HepG2 (cell line): ENCODE results near the gene SPIRE1. TPM values are rescaled to one million over a fixed set of nuclear protein-coding genes. Genes with fewer than 3 reads are reported as not detected.

Experiments used
- ATAC-seq: fragments of 200-7000 bp; cut with Tn5 transposase; 3 replicates; pipeline ENCODE4 v1.9.1; 2020; ENCODE audit warnings: mild to moderate bottlenecking, moderate library complexity
- BruUV-seq: library from RNA; stranded (reverse); fragments of 400-500 nt; replicated peaks from 2 replicates; lab custom pipeline; 2021; lab: Mats Ljungman, UMichigan
- CTCF ChIA-PET: fragments of 300-600 bp; formaldehyde crosslinking; extraction: SDS; loops from one replicate; lab custom pipeline; 2021; ENCODE audit warnings: low total read pairs, inconsistent platforms, low intra/inter-chr PET ratio; lab: Yijun Ruan, JAX
- POLR2A ChIA-PET: fragments of 350-600 bp; sonication (Branson Sonifier 250); formaldehyde crosslinking; loops from one replicate; lab custom pipeline; 2020; ENCODE audit warnings: antibody characterized with exemption, inconsistent platforms; lab: Yijun Ruan, JAX
- DNase-seq: peaks from one replicate; pipeline ENCODE4 v3.0.0-alpha.2; 2015; ENCODE audit warnings: low spot score
- FAIRE-seq: peaks from 3 replicates; lab custom pipeline; 2011; peaks lifted over from hg19 to GRCh38; lab: Jason Lieb, UNC
- H2AFZ ChIP-seq: one replicate; pipeline ENCODE4 v1.6.1; 2011; ENCODE audit warnings: low read length, inconsistent platforms
- H3K27ac ChIP-seq: fragments of 300-600 bp; 3 replicates; pipeline ENCODE4 v1.8.0; 2011; ENCODE audit warnings: mixed run types, mild to moderate bottlenecking, mixed read lengths, low read length, inconsistent platforms; ENCODE audit not compliant: insufficient read depth; ENCODE audit errors: extremely low read length
- H3K27me3 ChIP-seq, 2 experiments: fragments of 200-600 bp in 1 of 2; 2 replicates in 1 of 2; 3 replicates in 1 of 2; pipeline versions ENCODE4 v1.6.0 to v1.8.0; 2011; ENCODE audit warnings: low read length in 2 of 2, mild to moderate bottlenecking in 2 of 2, moderate library complexity in 2 of 2, inconsistent platforms in 1 of 2; ENCODE audit not compliant: insufficient read depth in 2 of 2, control insufficient read depth in 1 of 2
- H3K36me3 ChIP-seq, 2 experiments: fragments of 200-600 bp in 1 of 2; replicated peaks in 1 of 2; 2 replicates in 1 of 2; 3 replicates in 1 of 2; pipeline versions ENCODE4 v1.5.1 to v1.8.0; 2011; ENCODE audit warnings: low read length in 2 of 2, inconsistent platforms in 1 of 2; ENCODE audit not compliant: insufficient read depth in 2 of 2, control insufficient read depth in 1 of 2
- H3K4me1 ChIP-seq: 2 replicates; pipeline ENCODE4 v1.5.1; 2012; ENCODE audit warnings: low read length, inconsistent platforms; ENCODE audit not compliant: insufficient read depth
- H3K4me2 ChIP-seq: 2 replicates; pipeline ENCODE4 v1.6.0; 2011; ENCODE audit warnings: low read depth, low read length, inconsistent platforms
- H3K4me3 ChIP-seq, 3 experiments: fragments of 200-600 bp in 1 of 3; sonication (generic), shearing (Covaris generic) in 1 of 3; replicated peaks in 1 of 3; 2 replicates each; pipeline ENCODE4 v1.5.1; 2011 to 2016; ENCODE audit warnings: low read length in 3 of 3, inconsistent platforms in 2 of 3, low read depth in 2 of 3, mild to moderate bottlenecking in 2 of 3, control low read depth in 1 of 3, mixed read lengths in 1 of 3; ENCODE audit not compliant: insufficient read depth in 1 of 3
- H3K79me2 ChIP-seq: one replicate; pipeline ENCODE4 v1.6.1; 2011; ENCODE audit warnings: low read length, inconsistent platforms; ENCODE audit not compliant: insufficient read depth
- H3K9ac ChIP-seq: 2 replicates; pipeline ENCODE4 v1.6.0; 2011; ENCODE audit warnings: mild to moderate bottlenecking, low read depth, low read length, inconsistent platforms; ENCODE audit not compliant: insufficient read depth
- H3K9me3 ChIP-seq: 2 replicates; pipeline ENCODE4 v1.5.1; 2012; ENCODE audit warnings: mild to moderate bottlenecking, low read length
- H4K20me1 ChIP-seq: 2 replicates; pipeline ENCODE4 v1.6.0; 2011; ENCODE audit warnings: inconsistent platforms, mild to moderate bottlenecking, low read length, moderate library complexity; ENCODE audit not compliant: insufficient read depth
- ARID4A ChIP-seq: sonication (generic); formaldehyde crosslinking; IDR thresholded peaks from 2 replicates; pipeline ENCODE4 v1.5.0; 2020; ENCODE audit warnings: mild to moderate bottlenecking, missing genetic modification reagents, borderline replicate concordance
- DPF2 ChIP-seq: sonication (generic); formaldehyde crosslinking; IDR thresholded peaks from 2 replicates; pipeline ENCODE4 v1.4.0; 2020; ENCODE audit warnings: mild to moderate bottlenecking, low read depth, missing genetic modification reagents, borderline replicate concordance
- E2F5 ChIP-seq: sonication (generic); formaldehyde crosslinking; conservative IDR thresholded peaks from 2 replicates; pipeline ENCODE4 v1.4.0; 2020; ENCODE audit warnings: missing genetic modification reagents
- HMG20A ChIP-seq: IDR thresholded peaks from 2 replicates; pipeline ENCODE4 v1.6.1; 2016; ENCODE audit warnings: borderline replicate concordance
- IRX3 ChIP-seq: sonication (generic); formaldehyde crosslinking; IDR thresholded peaks from 2 replicates; pipeline ENCODE4 v1.8.1; 2023; ENCODE audit warnings: mild to moderate bottlenecking, low read depth, missing genetic modification reagents, borderline replicate concordance
- NFYC ChIP-seq: IDR thresholded peaks from 2 replicates; pipeline ENCODE4 v1.6.1; 2016; ENCODE audit warnings: missing genetic modification reagents, missing compliant biosample characterization
- PITX1 ChIP-seq: sonication (generic); formaldehyde crosslinking; IDR thresholded peaks from 2 replicates; pipeline ENCODE4 v1.5.1; 2020; ENCODE audit warnings: mild to moderate bottlenecking, missing genetic modification reagents
- SAP130 ChIP-seq: IDR thresholded peaks from 2 replicates; pipeline ENCODE4 v1.6.1; 2016; ENCODE audit warnings: low read depth
- THAP8 ChIP-seq: sonication (generic); formaldehyde crosslinking; IDR thresholded peaks from 2 replicates; pipeline ENCODE4 v1.5.1; 2020; ENCODE audit warnings: missing genetic modification reagents, mild to moderate bottlenecking, borderline replicate concordance
- TRIM24 ChIP-seq: sonication (generic); formaldehyde crosslinking; IDR thresholded peaks from 2 replicates; pipeline ENCODE4 v1.8.0; 2022; ENCODE audit warnings: mild to moderate bottlenecking, missing genetic modification reagents
- ZNF549 ChIP-seq: sonication (generic); formaldehyde crosslinking; IDR thresholded peaks from 2 replicates; pipeline ENCODE4 v1.5.0; 2020; ENCODE audit warnings: missing genetic modification reagents
- ZNF614 ChIP-seq: IDR thresholded peaks from 2 replicates; pipeline ENCODE4 v1.6.1; 2018; ENCODE audit warnings: missing biosample characterization, missing genetic modification reagents, inconsistent platforms, borderline replicate concordance
- ZNF615 ChIP-seq: sonication (generic); formaldehyde crosslinking; IDR thresholded peaks from 2 replicates; pipeline ENCODE4 v1.5.0; 2020; ENCODE audit warnings: mild to moderate bottlenecking, missing genetic modification reagents, borderline replicate concordance
- in situ Hi-C: cut with HindIII; loops from 2 replicates; pipeline ENCODE4 v1.10.0; 2017; ENCODE audit warnings: low pct_unique_long_range_greater_than_20kb; ENCODE audit not compliant: extremely low pct_ligation_motif_present
- intact Hi-C: fragments of 100-400 bp; cut with micrococcal nuclease; formaldehyde crosslinking; loops from one replicate; pipeline ENCODE4 v1.10.0; 2022; ENCODE audit not compliant: unreplicated experiment
- polyA plus RNA-seq, 8 experiments: library from polyadenylated mRNA; depleted of rRNA in 3 of 8; stranded (reverse) in 7 of 8; unstranded in 1 of 8; fragments of >200 nt; fragmentation: Illumina TruSeq in 4 of 8; extraction: Trizol in 4 of 8; gene quantifications; 2 replicates each; pipeline versions ENCODE4 v1.2.1 to v1.2.3, GENCODE V29; 2011 to 2016; ENCODE audit warnings: low read depth in 4 of 8, missing spikeins in 1 of 8, mixed read lengths in 1 of 8; ENCODE audit not compliant: insufficient read depth in 1 of 8
- total RNA-seq, 5 experiments: library from RNA; depleted of rRNA; stranded (reverse); fragments of >200 nt; fragmentation: Illumina TruSeq; extraction: Trizol; gene quantifications; 2 replicates each; pipeline ENCODE4 v1.2.3, GENCODE V29; 2016; ENCODE audit warnings: low read depth in 1 of 5

Gene SPIRE1
- total and polyA plus RNA-seq, 2 of the 13 experiments (the other 11 are each of a cell fraction or from before 2014, with no cell fraction given) = 9.9 to 21.3 TPM

- no peak for TF ChIP-seq THAP8 (CRISPR knock-in tag)
- no peak for TF ChIP-seq TRIM24 (CRISPR knock-in tag)
- TF ChIP-seq SAP130 = no peak
- TF ChIP-seq PITX1 (CRISPR knock-in tag) = no peak
- TF ChIP-seq NFYC = no peak
- no peak for TF ChIP-seq IRX3 (CRISPR knock-in tag)
- TF ChIP-seq ARID4A = no peak
These were observed 183.0 kb downstream of the SPIRE1 start (continued) for GRCh38 chr18:12474876-12475275.

- no peak overlapping the region for H3K4me2 ChIP-seq
- H3K79me2 ChIP-seq = no peaks in the 10 kb centered on the region
- no peaks in the 10 kb centered on the region for H3K27me3 ChIP-seq
- H3K4me3 ChIP-seq = no peak overlapping the region
- no peak overlapping the region for H2AFZ ChIP-seq
- no peak for DNase-seq
- FAIRE-seq = no peak
- H3K9ac ChIP-seq = no peak overlapping the region
- peaks cover 2 to 10% of the 10 kb centered on the region in 2 experiments; a peak in 2 of 5 replicates for H3K36me3 ChIP-seq
- H3K27ac ChIP-seq = no peak overlapping the region
- ATAC-seq = no peak
- no peaks in the 10 kb centered on the region for H3K4me1 ChIP-seq
- no TSS peak for BruUV-seq
- H4K20me1 ChIP-seq = no peaks in the 10 kb centered on the region
- ChIA-PET POLR2A (no interaction called here), CTCF (no interaction called here)
- no peaks in the 10 kb centered on the region for H3K9me3 ChIP-seq
- in situ Hi-C loops (no loop called here), intact Hi-C loops (no loop called here)
- TF ChIP-seq ZNF549 (no peak), HMG20A (CRISPR knock-in tag) (no peak), ZNF615 (CRISPR knock-in tag) (no peak), E2F5 (CRISPR knock-in tag) (no peak), ZNF614 (CRISPR knock-in tag) (no peak), DPF2 (CRISPR knock-in tag) (no peak)
These were observed 183.8 kb downstream of the SPIRE1 start for GRCh38 chr18:12474146-12474545.
